HEK293 (cell line): ENCODE data around the gene TKT.

ENCODE experiments used
- CTCF ChIA-PET: fragments of 350-600 bp; formaldehyde crosslinking; extraction: SDS; loops from one replicate; lab custom pipeline; 2021; ENCODE audit warnings: antibody characterized with exemption; lab: Yijun Ruan, JAX
- POLR2A ChIA-PET: fragments of 300-600 bp; formaldehyde crosslinking; extraction: SDS; loops from one replicate; lab custom pipeline; 2020; ENCODE audit warnings: antibody characterized with exemption, inconsistent platforms; lab: Yijun Ruan, JAX
- H3K27ac ChIP-seq: fragments of 200-500 bp; sonication (Bioruptor generic); 2 replicates; pipeline ENCODE4 v1.5.1; 2014; ENCODE audit warnings: low read depth, low read length, control low read depth, inconsistent platforms; ENCODE audit errors: extremely low read depth
- H3K36me3 ChIP-seq, 2 experiments: fragments of 200-500 bp in 1 of 2; sonication (Bioruptor generic) in 1 of 2; 1 replicate in 1 of 2; 2 replicates in 1 of 2; pipeline ENCODE4 v1.5.1; 2014 to 2017; ENCODE audit warnings: inconsistent platforms in 2 of 2, low read length in 2 of 2; ENCODE audit not compliant: control insufficient read depth in 2 of 2, insufficient read depth in 1 of 2
- H3K4me1 ChIP-seq: fragments of 200-500 bp; sonication (Bioruptor generic); 2 replicates; pipeline ENCODE4 v1.5.1; 2014; ENCODE audit warnings: mild to moderate bottlenecking, low read length, inconsistent platforms; ENCODE audit not compliant: control insufficient read depth, insufficient read depth
- H3K4me3 ChIP-seq: 2 replicates; pipeline ENCODE4 v1.5.1; 2011; ENCODE audit warnings: low read depth, mild to moderate bottlenecking, control low read depth, low read length, moderate library complexity
- H3K9me3 ChIP-seq: fragments of 200-500 bp; sonication (Bioruptor generic); 2 replicates; pipeline ENCODE4 v1.5.1; 2014; ENCODE audit warnings: low read depth, low read length, inconsistent platforms; ENCODE audit not compliant: control insufficient read depth, insufficient read depth
- GFI1B ChIP-seq: fragments of 450-650 bp; formaldehyde crosslinking; IDR thresholded peaks from 2 replicates; pipeline ENCODE4 v1.5.1; 2016; ENCODE audit warnings: missing biosample characterization, missing genetic modification characterization
- HIC1 ChIP-seq: fragments of 450-650 bp; formaldehyde crosslinking; IDR thresholded peaks from 2 replicates; pipeline ENCODE4 v1.5.1; 2016; ENCODE audit warnings: missing biosample characterization, missing genetic modification characterization
- HOXC10 ChIP-seq: sonication (generic); formaldehyde crosslinking; IDR thresholded peaks from 2 replicates; pipeline ENCODE4 v1.8.1; 2023; ENCODE audit warnings: mild to moderate bottlenecking, missing genetic modification reagents
- IKZF3 ChIP-seq: fragments of 450-650 bp; IDR thresholded peaks from 2 replicates; pipeline ENCODE4 v1.5.0; 2018; ENCODE audit warnings: missing biosample characterization, mild to moderate bottlenecking, missing genetic modification characterization, moderate library complexity
- TRIM28 ChIP-seq: IDR thresholded peaks from 2 replicates; pipeline ENCODE4 v1.6.1; 2011; ENCODE audit warnings: low read length, control low read depth, borderline replicate concordance
- ZBTB10 ChIP-seq: fragments of 450-650 bp; formaldehyde crosslinking; IDR thresholded peaks from 2 replicates; pipeline ENCODE4 v1.5.1; 2016; ENCODE audit warnings: missing biosample characterization, missing genetic modification characterization
- ZBTB7A ChIP-seq: fragments of 450-650 bp; formaldehyde crosslinking; IDR thresholded peaks from 2 replicates; pipeline ENCODE4 v1.5.1; 2016; ENCODE audit warnings: low read depth, missing biosample characterization, missing genetic modification characterization
- ZBTB8A ChIP-seq: fragments of 450-650 bp; formaldehyde crosslinking; IDR thresholded peaks from 2 replicates; pipeline ENCODE4 v1.5.1; 2016; ENCODE audit warnings: missing biosample characterization, missing genetic modification characterization
- ZEB2 ChIP-seq: fragments of 450-650 bp; formaldehyde crosslinking; IDR thresholded peaks from 2 replicates; pipeline ENCODE4 v1.5.1; 2016; ENCODE audit warnings: missing biosample characterization, missing genetic modification characterization
- ZFP41 ChIP-seq: fragments of 450-650 bp; formaldehyde crosslinking; IDR thresholded peaks from 2 replicates; pipeline ENCODE4 v1.5.1; 2016; ENCODE audit warnings: missing biosample characterization, missing genetic modification characterization, borderline replicate concordance
- ZNF10 ChIP-seq: fragments of 450-650 bp; formaldehyde crosslinking; IDR thresholded peaks from 2 replicates; pipeline ENCODE4 v1.5.1; 2017; ENCODE audit warnings: missing biosample characterization, missing genetic modification characterization
- ZNF114 ChIP-seq: fragments of 450-650 bp; formaldehyde crosslinking; IDR thresholded peaks from 2 replicates; pipeline ENCODE4 v1.5.0; 2017; ENCODE audit warnings: missing biosample characterization, missing genetic modification characterization
- ZNF155 ChIP-seq: fragments of 450-650 bp; formaldehyde crosslinking; IDR thresholded peaks from 2 replicates; pipeline ENCODE4 v1.5.1; 2016; ENCODE audit warnings: missing biosample characterization, missing genetic modification characterization
- ZNF16 ChIP-seq: fragments of 450-650 bp; formaldehyde crosslinking; IDR thresholded peaks from 2 replicates; pipeline ENCODE4 v1.5.1; 2016; ENCODE audit warnings: low read depth, missing biosample characterization, missing genetic modification characterization
- ZNF2 ChIP-seq: fragments of 450-650 bp; formaldehyde crosslinking; IDR thresholded peaks from 2 replicates; pipeline ENCODE4 v1.5.1; 2016; ENCODE audit warnings: missing biosample characterization, missing genetic modification characterization
- ZNF223 ChIP-seq: fragments of 450-650 bp; formaldehyde crosslinking; IDR thresholded peaks from 2 replicates; pipeline ENCODE4 v1.5.1; 2016; ENCODE audit warnings: missing biosample characterization, missing genetic modification characterization
- ZNF239 ChIP-seq: fragments of 450-650 bp; formaldehyde crosslinking; IDR thresholded peaks from 2 replicates; pipeline ENCODE4 v1.5.1; 2016; ENCODE audit warnings: missing biosample characterization, missing genetic modification characterization
- ZNF324 ChIP-seq: fragments of 450-650 bp; formaldehyde crosslinking; IDR thresholded peaks from 2 replicates; pipeline ENCODE4 v1.5.1; 2016; ENCODE audit warnings: missing biosample characterization, missing genetic modification characterization
- ZNF394 ChIP-seq: fragments of 450-650 bp; formaldehyde crosslinking; IDR thresholded peaks from 2 replicates; pipeline ENCODE4 v1.5.1; 2016; ENCODE audit warnings: missing biosample characterization, missing genetic modification characterization, mild to moderate bottlenecking, moderate library complexity, borderline replicate concordance
- ZNF404 ChIP-seq: fragments of 450-650 bp; formaldehyde crosslinking; IDR thresholded peaks from 2 replicates; pipeline ENCODE4 v1.5.1; 2017; ENCODE audit warnings: missing biosample characterization, missing genetic modification characterization
- ZNF600 ChIP-seq: fragments of 450-650 bp; formaldehyde crosslinking; IDR thresholded peaks from 2 replicates; pipeline ENCODE4 v1.5.1; 2016; ENCODE audit warnings: missing biosample characterization, missing genetic modification characterization
- ZNF645 ChIP-seq: fragments of 450-650 bp; formaldehyde crosslinking; IDR thresholded peaks from 2 replicates; pipeline ENCODE4; 2016; ENCODE audit warnings: missing biosample characterization, missing genetic modification characterization
- ZNF704 ChIP-seq: fragments of 450-650 bp; formaldehyde crosslinking; IDR thresholded peaks from 2 replicates; pipeline ENCODE4 v1.5.1; 2016; ENCODE audit warnings: missing biosample characterization, missing genetic modification characterization
- ZNF830 ChIP-seq: fragments of 450-650 bp; IDR thresholded peaks from 2 replicates; pipeline ENCODE4 v1.5.0; 2018; ENCODE audit warnings: missing biosample characterization, missing genetic modification characterization, low read depth, mild to moderate bottlenecking, moderate library complexity
- ZSCAN23 ChIP-seq: fragments of 450-650 bp; formaldehyde crosslinking; IDR thresholded peaks from 2 replicates; pipeline ENCODE4 v1.5.1; 2016; ENCODE audit warnings: missing biosample characterization, missing genetic modification characterization

The TKT gene

GRCh38 chr3:53211706-53212702, 43.8 kb downstream of the TKT start:
- ChIA-PET CTCF (interaction anchor here (1.3 kb wide), 1 partner anchor 16 kb away, joined by 5 read pairs; no protein-coding TSS in a partner anchor), POLR2A (no interaction called here)
- no peaks in the 10 kb centered on the region for H3K36me3 ChIP-seq
- TF ChIP-seq IKZF3 (no peak), ZNF324 (tag by site-specific recombination) (no peak), ZNF155 (tag by site-specific recombination) (no peak), ZNF704 (tag by site-specific recombination) (no peak), HOXC10 (CRISPR knock-in tag) (no peak), ZNF394 (tag by site-specific recombination) (no peak), ZNF114 (tag by site-specific recombination) (no peak), ZBTB8A (tag by site-specific recombination) (no peak), HIC1 (no peak), ZNF239 (no peak), ZNF223 (tag by site-specific recombination) (no peak), ZNF10 (tag by site-specific recombination) (no peak), ZNF830 (tag by site-specific recombination) (no peak), ZEB2 (tag by site-specific recombination) (no peak), ZNF600 (tag by site-specific recombination) (no peak), ZNF16 (tag by site-specific recombination) (no peak), GFI1B (tag by site-specific recombination) (no peak)
- no peaks in the 10 kb centered on the region for H3K9me3 ChIP-seq
- H3K4me1 ChIP-seq: no peaks in the 10 kb centered on the region
- H3K27ac ChIP-seq: no peak overlapping the region
- no peak overlapping the region for H3K4me3 ChIP-seq

GRCh38 chr3:53202331-53203015, 53.3 kb downstream of the TKT start:
- TF ChIP-seq GFI1B (tag by site-specific recombination) (no peak), ZBTB7A (tag by site-specific recombination) (no peak), ZBTB8A (tag by site-specific recombination) (no peak), ZNF2 (tag by site-specific recombination) (no peak), TRIM28 (no peak), ZNF645 (no peak), ZSCAN23 (tag by site-specific recombination) (no peak), ZNF404 (no peak), ZFP41 (tag by site-specific recombination) (no peak), ZBTB10 (tag by site-specific recombination) (no peak)
- ChIA-PET POLR2A (no interaction called here), CTCF (no interaction called here)
- Histone ChIP-seq H3K36me3 (peaks cover 0 to 60% of the 10 kb centered on the region in 2 experiments; a peak in 1 of 3 replicates), H3K4me3 (no peak overlapping the region), H3K4me1 (no peaks in the 10 kb centered on the region), H3K9me3 (no peaks in the 10 kb centered on the region), H3K27ac (no peak overlapping the region)
